MG63 (cell line): ENCODE results near the gene ZFP62. TPM values are rescaled to one million over a fixed set of nuclear protein-coding genes. Genes with fewer than 3 reads are reported as not detected.
A peak's percentile ranks its signal among the peaks of the same experiment; 100 is the strongest.

ENCODE experiments used
- DNase-seq: peaks from one replicate; pipeline ENCODE4 v3.0.0-alpha.2; 2020
- H3K27me3 ChIP-seq: fragments of 250-450 bp; sonication (Bioruptor Pico); 2 replicates; pipeline ENCODE4 v1.5.1; 2020; ENCODE audit warnings: mild to moderate bottlenecking, moderate library complexity
- H3K36me3 ChIP-seq: fragments of 250-450 bp; sonication (Bioruptor Pico); 2 replicates; pipeline ENCODE4 v1.5.1; 2020; ENCODE audit warnings: mild to moderate bottlenecking, moderate library complexity
- H3K4me3 ChIP-seq: fragments of 250-450 bp; sonication (Bioruptor Pico); 2 replicates; pipeline ENCODE4 v1.5.1; 2020; ENCODE audit warnings: mild to moderate bottlenecking, moderate library complexity
- H3K9me3 ChIP-seq: fragments of 250-450 bp; sonication (Bioruptor Pico); 2 replicates; pipeline ENCODE4 v1.5.1; 2020; ENCODE audit warnings: mild to moderate bottlenecking, moderate library complexity
- total RNA-seq: library from RNA; depleted of rRNA; stranded (reverse); fragments of >200 nt; shearing (Covaris generic); gene quantifications from 2 replicates; pipeline ENCODE4 v1.2.3, GENCODE V29; 2014; ENCODE audit warnings: low replicate concordance

Gene ZFP62
- total RNA-seq, 1 experiment from 2014 or later: 23.6 TPM

- peak overlapping the region; percentile 85 for H3K4me3 ChIP-seq
- H3K36me3 ChIP-seq: peaks cover 23% of the 10 kb centered on the region
- no peaks in the 10 kb centered on the region for H3K9me3 ChIP-seq
- H3K27me3 ChIP-seq: no peaks in the 10 kb centered on the region
- DNase-seq: peak; percentile 97
Observed at GRCh38 chr5:180809403-180810209, 51.5 kb downstream of the ZFP62 start.

GRCh38 chr5:180808461-180809000 lies 52.5 kb downstream of the ZFP62 start:
- Histone ChIP-seq H3K36me3 (peaks cover 27% of the 10 kb centered on the region), H3K4me3 (peak overlapping the region; percentile 85), H3K27me3 (no peaks in the 10 kb centered on the region), H3K9me3 (no peaks in the 10 kb centered on the region)
- no peak for DNase-seq

GRCh38 chr5:180807654-180808414 lies 53.2 kb downstream of the ZFP62 start:
- no peak for DNase-seq
- H3K36me3 ChIP-seq: peaks cover 27% of the 10 kb centered on the region
- no peaks in the 10 kb centered on the region for H3K9me3 ChIP-seq
- H3K4me3 ChIP-seq: no peak overlapping the region
- no peaks in the 10 kb centered on the region for H3K27me3 ChIP-seq

GRCh38 chr5:180807046-180807445 lies 54.0 kb downstream of the ZFP62 start:
- no peaks in the 10 kb centered on the region for H3K27me3 ChIP-seq
- no peaks in the 10 kb centered on the region for H3K9me3 ChIP-seq
- no peak overlapping the region for H3K4me3 ChIP-seq
- DNase-seq: no peak
- peaks cover 27% of the 10 kb centered on the region for H3K36me3 ChIP-seq

GRCh38 chr5:180806351-180807011 lies 54.6 kb downstream of the ZFP62 start:
- Histone ChIP-seq H3K36me3 (peaks cover 31% of the 10 kb centered on the region), H3K9me3 (no peaks in the 10 kb centered on the region), H3K4me3 (no peak overlapping the region), H3K27me3 (no peaks in the 10 kb centered on the region)
- no peak for DNase-seq

- DNase-seq: no peak
- no peak overlapping the region for H3K4me3 ChIP-seq
Observed at GRCh38 chr5:180804129-180804618, 56.9 kb downstream of the ZFP62 start.

GRCh38 chr5:180803181-180804128 lies 57.6 kb downstream of the ZFP62 start:
- H3K36me3 ChIP-seq: peaks cover 53% of the 10 kb centered on the region

More at GRCh38 chr5:180804129-180804618, 56.9 kb downstream of the ZFP62 start:
- Histone ChIP-seq H3K9me3 (no peaks in the 10 kb centered on the region), H3K36me3 (peaks cover 52% of the 10 kb centered on the region), H3K27me3 (no peaks in the 10 kb centered on the region)

GRCh38 chr5:180802325-180803180 lies 58.5 kb downstream of the ZFP62 start, which contains the start of gene MGAT1:
TSS of gene MGAT1 (minus strand) at chr5:180802806. CDS start at chr5:180792971, 9,835 bp downstream.
- H3K27me3 ChIP-seq: no peaks in the 10 kb centered on the region
- peak within 1 kb of the TSS; percentile 100 for H3K4me3 ChIP-seq
- peaks cover 52% of the 10 kb centered on the region for H3K36me3 ChIP-seq
- H3K9me3 ChIP-seq: no peaks in the 10 kb centered on the region
- peak; percentile 95 for DNase-seq

More at GRCh38 chr5:180803181-180804128, 57.6 kb downstream of the ZFP62 start:
- Histone ChIP-seq H3K9me3 (no peaks in the 10 kb centered on the region), H3K27me3 (no peaks in the 10 kb centered on the region), H3K4me3 (peak overlapping the region; percentile 100)
- DNase-seq: peak; percentile 38

- no peak for DNase-seq
- H3K36me3 ChIP-seq: peaks cover 46% of the 10 kb centered on the region
- H3K9me3 ChIP-seq: no peaks in the 10 kb centered on the region
Observed at GRCh38 chr5:180801596-180802324, 59.3 kb downstream of the ZFP62 start.

GRCh38 chr5:180799902-180800801 lies 60.9 kb downstream of the ZFP62 start:
- H3K27me3 ChIP-seq: no peaks in the 10 kb centered on the region
- H3K36me3 ChIP-seq: peaks cover 54% of the 10 kb centered on the region
- no peak for DNase-seq
- no peak overlapping the region for H3K4me3 ChIP-seq
- no peaks in the 10 kb centered on the region for H3K9me3 ChIP-seq

More at GRCh38 chr5:180801596-180802324, 59.3 kb downstream of the ZFP62 start:
- Histone ChIP-seq H3K4me3 (peak overlapping the region; percentile 100), H3K27me3 (no peaks in the 10 kb centered on the region)

- Histone ChIP-seq H3K36me3 (peaks cover 58% of the 10 kb centered on the region), H3K27me3 (no peaks in the 10 kb centered on the region), H3K4me3 (no peak overlapping the region), H3K9me3 (no peaks in the 10 kb centered on the region)
- no peak for DNase-seq
Observed at GRCh38 chr5:180799194-180799593, 61.9 kb downstream of the ZFP62 start.

GRCh38 chr5:180798193-180798592 lies 62.9 kb downstream of the ZFP62 start:
- H3K4me3 ChIP-seq: no peak overlapping the region
- H3K9me3 ChIP-seq: no peaks in the 10 kb centered on the region
- peaks cover 59% of the 10 kb centered on the region for H3K36me3 ChIP-seq
- H3K27me3 ChIP-seq: no peaks in the 10 kb centered on the region
- no peak for DNase-seq
